Effector memory CD8-positive, alpha-beta T cell (primary cell): ENCODE measurements around the gene MIS18BP1.
"Not testable (repeated sequence)": the region's sequence is repeated elsewhere in the genome, so short reads cannot be mapped to it uniquely, and the experiment has no call there.

Experiments used
- ATAC-seq: fragments of 150-1000 bp; cut with Tn5 transposase; replicated peaks from 2 replicates; pipeline ENCODE4 v1.10.0; 2021; ENCODE audit warnings: mild to moderate bottlenecking, moderate library complexity
- DNase-seq, 3 experiments: peaks; one replicate each; pipeline ENCODE4 v3.0.0; 2021
- H3K27ac Mint-ChIP-seq, 2 donors: one replicate each; pipeline ENCODE4 v1.8.0; 2022; ENCODE audit warnings: mild to moderate bottlenecking in 2 of 2, mixed read lengths in 2 of 2, moderate library complexity in 2 of 2
- H3K27me3 Mint-ChIP-seq, 2 donors: one replicate each; pipeline ENCODE4 v1.8.0; 2022; ENCODE audit warnings: mixed read lengths in 2 of 2
- H3K36me3 Mint-ChIP-seq: one replicate; pipeline ENCODE4 v1.8.0; 2022; ENCODE audit warnings: mild to moderate bottlenecking, moderate library complexity, mixed read lengths; ENCODE audit not compliant: insufficient read depth
- H3K4me1 Mint-ChIP-seq, 2 donors: one replicate each; pipeline ENCODE4 v1.8.0; 2022; ENCODE audit warnings: low read depth in 2 of 2, mixed read lengths in 2 of 2
- H3K4me3 Mint-ChIP-seq, 2 donors: one replicate each; pipeline ENCODE4 v1.8.0; 2022; ENCODE audit warnings: mild to moderate bottlenecking in 2 of 2, mixed read lengths in 2 of 2, moderate library complexity in 2 of 2
- H3K9me3 Mint-ChIP-seq, 2 donors: one replicate each; pipeline ENCODE4 v1.8.0; 2022; ENCODE audit warnings: mixed read lengths in 2 of 2

MIS18BP1 gene

DNA sequence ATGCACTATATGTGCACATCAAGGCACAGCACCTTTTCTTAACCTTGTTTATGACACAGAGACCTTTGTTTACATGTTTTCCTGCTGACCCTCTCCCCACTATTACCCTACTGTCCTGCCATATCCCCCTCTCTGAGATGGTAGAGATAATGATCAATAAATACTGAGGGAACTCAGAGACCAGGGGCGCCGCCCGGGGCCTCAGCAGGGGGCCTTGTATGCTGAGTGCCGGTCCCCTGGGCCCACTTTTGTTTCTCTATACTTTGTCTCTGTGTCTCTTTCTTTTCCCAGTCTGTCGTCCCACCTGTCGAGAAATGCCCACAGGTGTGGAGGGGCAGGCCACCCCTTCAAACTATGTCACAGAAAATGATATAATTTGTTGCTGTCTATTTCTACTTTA, 38.7 kb downstream of the MIS18BP1 start:
- not testable (repeated sequence) for H3K4me1 Mint-ChIP-seq, H3K27me3 Mint-ChIP-seq, H3K9me3 Mint-ChIP-seq, H3K4me3 Mint-ChIP-seq, ATAC-seq, DNase-seq
- Mint-ChIP-seq H3K27ac (peak overlapping the region in 1 of 2 donors; percentile 74), H3K36me3 (peaks cover 30% of the 10 kb centered on the region)

DNA sequence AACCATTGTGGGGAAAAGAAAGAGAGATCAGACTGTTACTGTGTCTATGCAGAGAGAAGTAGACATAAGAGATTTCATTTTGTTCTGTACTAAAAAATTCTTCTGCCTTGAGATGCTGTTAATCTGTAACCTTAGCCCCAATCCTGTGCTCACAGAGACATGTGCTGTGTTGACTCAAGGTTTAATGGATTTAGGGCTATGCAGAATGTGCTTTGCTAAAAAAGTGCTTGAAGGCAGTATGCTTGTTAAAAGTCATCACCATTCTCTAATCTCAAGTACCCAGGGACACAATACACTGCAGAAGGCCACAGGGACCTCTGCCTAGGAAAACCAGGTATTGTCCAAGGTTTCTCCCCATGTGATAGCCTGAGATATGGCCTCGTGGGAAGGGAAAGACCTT, 39.3 kb downstream of the MIS18BP1 start:
- DNase-seq, H3K9me3 Mint-ChIP-seq, H3K27me3 Mint-ChIP-seq, H3K4me1 Mint-ChIP-seq, H3K4me3 Mint-ChIP-seq, ATAC-seq: not testable (repeated sequence)
- peak overlapping the region in 1 of 2 donors; percentile 74 for H3K27ac Mint-ChIP-seq
- H3K36me3 Mint-ChIP-seq, result peaks cover 28% of the 10 kb centered on the region

DNA sequence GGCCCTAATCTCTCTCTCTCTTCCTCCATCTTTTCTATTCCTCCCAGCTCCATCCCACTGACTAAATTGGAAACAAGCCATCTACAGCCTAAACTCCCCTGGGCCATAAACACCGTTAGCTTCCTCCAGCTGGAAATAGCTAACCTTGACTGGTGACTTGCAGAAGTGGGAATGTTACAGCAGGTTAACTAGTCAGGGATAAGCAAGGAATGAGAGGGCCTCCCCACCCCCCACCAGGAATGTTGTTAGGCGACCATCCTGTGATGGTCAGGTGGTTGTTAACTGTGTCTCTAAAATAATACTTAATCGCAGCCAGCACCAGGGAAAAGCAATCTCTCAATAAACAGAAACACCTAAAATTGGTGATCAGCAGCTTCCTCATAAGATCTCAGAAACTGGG, 40.8 kb downstream of the MIS18BP1 start:
- H3K27ac Mint-ChIP-seq, result peak overlapping the region in 1 of 2 donors; percentile 63

DNA sequence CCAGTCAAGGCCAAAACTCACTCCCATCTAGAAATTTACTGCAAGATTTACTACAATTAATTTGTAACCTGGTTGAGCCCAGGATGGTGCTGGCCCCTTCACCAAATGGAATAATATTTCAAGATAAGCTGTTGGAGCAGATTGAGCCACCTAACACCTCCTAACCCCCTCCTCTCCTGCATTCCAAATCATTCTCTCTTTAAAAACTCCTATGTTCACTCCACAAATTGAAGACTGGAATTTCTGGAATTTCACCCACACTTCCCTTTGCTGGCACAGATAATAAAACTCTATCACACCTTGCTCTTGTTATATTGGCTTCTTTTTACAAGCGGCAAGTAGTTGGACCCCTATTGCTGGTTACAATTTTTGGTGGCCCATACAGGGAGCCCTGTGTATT, 41.7 kb downstream of the MIS18BP1 start:
- no peak for ATAC-seq
- no peaks in the 10 kb centered on the region for H3K4me1 Mint-ChIP-seq
- H3K27ac Mint-ChIP-seq, result no peak overlapping the region

More for the DNA sequence above, 40.8 kb downstream of the MIS18BP1 start:
- Mint-ChIP-seq H3K9me3 (no peaks in the 10 kb centered on the region), H3K4me3 (no peak overlapping the region), H3K4me1 (no peaks in the 10 kb centered on the region), H3K36me3 (peaks cover 22% of the 10 kb centered on the region), H3K27me3 (no peaks in the 10 kb centered on the region)
- no peak for ATAC-seq
- no peak for DNase-seq

DNA sequence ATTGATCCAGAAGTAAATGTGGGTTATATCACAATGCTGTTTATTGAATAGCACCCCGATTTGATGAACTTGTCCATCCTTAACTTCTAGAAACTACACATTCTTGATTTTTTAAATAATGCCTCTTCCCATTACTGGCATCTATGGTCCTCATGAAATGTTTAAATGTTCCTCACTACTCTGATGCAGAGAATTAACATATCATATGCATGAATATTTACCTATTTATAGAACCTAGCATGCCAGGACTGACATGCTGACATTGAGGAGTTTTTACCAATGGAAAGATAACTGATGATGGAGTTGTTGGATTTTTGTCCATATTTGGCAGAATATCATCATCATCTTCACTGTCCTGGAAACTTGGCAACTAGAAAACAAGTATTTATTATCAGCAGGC, 42.8 kb downstream of the MIS18BP1 start:
- Mint-ChIP-seq H3K36me3 (peaks cover 29% of the 10 kb centered on the region), H3K9me3 (no peaks in the 10 kb centered on the region), H3K4me1 (peaks cover 0 to 1% of the 10 kb centered on the region in 2 donors), H3K4me3 (no peak overlapping the region), H3K27me3 (no peaks in the 10 kb centered on the region), H3K27ac (no peak overlapping the region)
- DNase-seq (no peak), ATAC-seq (no peak)

More for the DNA sequence above, 41.7 kb downstream of the MIS18BP1 start:
- Mint-ChIP-seq H3K27me3 (no peaks in the 10 kb centered on the region), H3K9me3 (no peaks in the 10 kb centered on the region), H3K36me3 (peaks cover 21% of the 10 kb centered on the region), H3K4me3 (no peak overlapping the region)
- no peak for DNase-seq

DNA sequence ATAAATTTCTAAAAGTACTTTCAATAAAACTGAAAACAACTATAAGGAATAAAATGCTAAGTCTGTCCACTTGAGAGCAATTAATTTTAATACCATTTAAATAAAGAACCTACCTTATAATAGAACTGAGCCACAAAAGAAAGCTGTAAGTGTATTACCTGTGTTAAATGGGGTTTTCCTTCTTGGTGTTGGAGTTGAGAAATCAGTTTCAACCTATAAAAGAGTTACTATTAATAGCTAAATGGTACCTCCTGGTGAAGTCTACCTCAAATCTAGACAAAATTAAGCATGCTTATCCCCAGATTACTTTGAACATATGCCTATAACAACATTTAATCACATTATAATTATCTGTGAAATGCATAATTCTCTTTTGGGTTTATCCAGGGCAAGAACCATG, 48.8 kb downstream of the MIS18BP1 start:
- no peak overlapping the region for H3K4me3 Mint-ChIP-seq
- DNase-seq (no peak), ATAC-seq (no peak)
- H3K27me3 Mint-ChIP-seq, result no peaks in the 10 kb centered on the region
- H3K27ac Mint-ChIP-seq, result peak overlapping the region in 1 of 2 donors; percentile 38
- H3K36me3 Mint-ChIP-seq, result peaks cover 20% of the 10 kb centered on the region
- H3K4me1 Mint-ChIP-seq, result peaks cover 0 to 1% of the 10 kb centered on the region in 2 donors
- H3K9me3 Mint-ChIP-seq, result no peaks in the 10 kb centered on the region

DNA sequence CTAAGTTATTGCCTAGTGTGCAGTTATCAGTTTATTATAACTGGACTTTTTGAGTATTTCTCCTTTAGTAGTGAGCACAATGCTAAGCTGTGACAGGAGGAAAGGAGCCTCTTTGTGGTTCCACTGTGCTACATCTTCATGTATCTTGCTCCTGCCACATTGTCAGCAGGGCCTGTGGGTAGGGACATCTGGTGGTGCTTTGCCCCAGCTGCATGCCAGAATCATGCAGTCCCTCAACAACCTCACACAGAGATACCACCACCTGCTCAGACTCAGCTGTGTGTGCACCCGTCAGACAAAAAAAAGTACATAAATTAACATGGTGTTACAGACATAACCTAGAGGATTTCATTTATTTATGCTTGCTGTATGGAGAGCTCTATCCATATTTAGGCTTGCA, 51.1 kb downstream of the MIS18BP1 start:
- Mint-ChIP-seq H3K36me3 (peaks cover 24% of the 10 kb centered on the region), H3K27me3 (no peaks in the 10 kb centered on the region), H3K4me3 (no peak overlapping the region), H3K9me3 (no peaks in the 10 kb centered on the region), H3K4me1 (peaks cover 0 to 1% of the 10 kb centered on the region in 2 donors), H3K27ac (peak overlapping the region in 1 of 2 donors; percentile 54)
- DNase-seq (no peak), ATAC-seq (peak; percentile 58)

DNA sequence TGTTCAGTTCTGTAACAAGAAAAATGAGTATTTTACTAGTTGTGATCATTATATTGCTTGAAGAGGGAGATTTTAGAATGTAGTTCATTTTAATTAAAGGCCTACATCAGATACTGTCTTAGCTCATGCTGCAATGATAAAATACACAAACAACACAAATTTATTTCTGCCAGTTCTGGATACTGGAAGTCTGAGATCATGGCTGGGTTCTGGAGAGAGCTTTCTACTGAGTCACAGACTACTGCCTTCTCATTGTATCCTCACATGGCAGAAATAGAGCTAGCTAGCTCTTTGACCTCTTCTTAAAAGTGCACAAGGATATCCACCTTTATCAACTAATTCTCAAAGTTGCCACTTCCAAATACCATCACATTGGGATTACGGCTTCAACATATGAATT, 53.8 kb downstream of the MIS18BP1 start:
- Mint-ChIP-seq H3K27ac (no peak overlapping the region), H3K9me3 (no peaks in the 10 kb centered on the region), H3K36me3 (peaks cover 13% of the 10 kb centered on the region), H3K4me1 (no peaks in the 10 kb centered on the region), H3K4me3 (no peak overlapping the region), H3K27me3 (no peaks in the 10 kb centered on the region)
- DNase-seq, result no peak
- ATAC-seq, result no peak

DNA sequence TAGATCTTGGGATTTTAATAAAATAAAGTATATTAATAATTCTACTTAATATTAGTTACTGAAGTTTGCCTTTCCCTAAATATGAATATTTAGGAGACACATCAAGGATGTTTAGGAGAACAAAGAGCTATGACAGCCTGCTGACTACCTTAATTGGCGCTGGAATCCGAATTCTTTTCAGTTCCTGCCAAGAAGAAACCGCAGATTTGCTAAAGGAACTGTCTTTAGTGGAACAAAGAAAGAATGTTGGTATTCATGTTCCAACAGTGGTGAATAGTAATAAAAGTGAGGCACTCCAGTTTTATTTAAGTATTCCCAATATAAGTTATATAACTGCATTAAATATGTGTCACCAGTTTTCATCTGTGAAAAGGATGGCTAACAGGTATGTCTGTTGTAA, 54.5 kb downstream of the MIS18BP1 start:
- Mint-ChIP-seq H3K36me3 (peaks cover 13% of the 10 kb centered on the region), H3K4me3 (no peak overlapping the region), H3K27ac (no peak overlapping the region), H3K27me3 (no peaks in the 10 kb centered on the region), H3K9me3 (no peaks in the 10 kb centered on the region), H3K4me1 (no peaks in the 10 kb centered on the region)
- DNase-seq (no peak), ATAC-seq (no peak)

DNA sequence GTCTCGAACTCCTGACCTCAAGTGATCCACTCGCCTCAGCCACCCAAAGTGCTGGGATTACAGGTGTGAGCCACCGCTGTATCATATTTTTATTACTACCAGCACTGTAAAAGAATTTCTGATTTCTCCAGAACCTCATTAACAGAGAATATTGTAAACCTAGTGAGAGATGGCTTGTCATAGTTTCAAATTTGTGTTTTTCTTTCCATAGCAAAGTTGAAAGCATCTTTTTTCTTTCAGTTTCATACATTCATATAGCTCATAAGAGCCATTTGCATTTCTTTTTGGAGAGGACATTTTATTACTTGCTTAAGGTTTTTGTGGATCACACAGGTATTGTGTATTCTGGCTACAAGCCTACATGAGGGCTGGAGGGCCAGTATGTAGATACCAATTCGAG, 58.0 kb downstream of the MIS18BP1 start:
- H3K9me3 Mint-ChIP-seq, result no peaks in the 10 kb centered on the region
- H3K36me3 Mint-ChIP-seq, result peaks cover 7% of the 10 kb centered on the region
- no peak for DNase-seq
- peak overlapping the region; percentile 41 to 51 for H3K27ac Mint-ChIP-seq
- ATAC-seq, result no peak
- H3K27me3 Mint-ChIP-seq, result no peaks in the 10 kb centered on the region
- H3K4me3 Mint-ChIP-seq, result no peak overlapping the region
- no peaks in the 10 kb centered on the region for H3K4me1 Mint-ChIP-seq

DNA sequence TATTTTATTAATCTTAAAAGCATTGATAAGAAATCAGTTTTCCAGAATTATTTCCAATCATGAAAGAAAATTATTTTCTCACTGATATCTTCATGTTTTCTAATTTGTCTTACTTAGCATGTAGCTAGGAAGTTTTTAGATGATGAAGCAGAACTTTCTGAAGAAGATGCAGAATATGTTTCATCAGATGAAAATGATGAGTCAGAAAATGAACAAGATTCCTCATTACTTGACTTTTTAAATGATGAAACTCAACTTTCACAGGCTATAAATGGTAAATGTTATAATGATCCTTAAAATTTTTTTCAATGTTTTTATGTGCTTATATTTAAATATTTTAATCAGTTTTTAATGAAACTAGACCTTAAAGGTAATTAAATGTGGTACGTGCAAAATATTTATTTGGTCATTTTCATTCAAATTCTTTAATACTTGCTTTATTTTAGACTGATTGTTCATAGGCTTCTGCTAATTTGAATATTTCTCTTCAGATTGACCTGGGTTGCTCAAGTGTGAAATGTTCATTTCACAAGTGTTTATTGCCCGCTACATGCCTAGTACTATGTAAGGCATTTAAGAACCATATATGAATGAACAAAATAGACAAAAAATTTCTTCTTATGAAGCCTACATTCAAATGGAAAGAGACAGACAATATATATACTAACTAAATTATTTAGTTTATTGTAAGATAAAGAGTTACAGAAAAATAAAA, 67.7 kb downstream of the MIS18BP1 start:
- Mint-ChIP-seq H3K4me3 (no peak overlapping the region), H3K27me3 (no peaks in the 10 kb centered on the region), H3K4me1 (no peaks in the 10 kb centered on the region), H3K36me3 (peaks cover 13% of the 10 kb centered on the region), H3K27ac (no peak overlapping the region), H3K9me3 (no peaks in the 10 kb centered on the region)
- no peak for DNase-seq
- ATAC-seq, result no peak

DNA sequence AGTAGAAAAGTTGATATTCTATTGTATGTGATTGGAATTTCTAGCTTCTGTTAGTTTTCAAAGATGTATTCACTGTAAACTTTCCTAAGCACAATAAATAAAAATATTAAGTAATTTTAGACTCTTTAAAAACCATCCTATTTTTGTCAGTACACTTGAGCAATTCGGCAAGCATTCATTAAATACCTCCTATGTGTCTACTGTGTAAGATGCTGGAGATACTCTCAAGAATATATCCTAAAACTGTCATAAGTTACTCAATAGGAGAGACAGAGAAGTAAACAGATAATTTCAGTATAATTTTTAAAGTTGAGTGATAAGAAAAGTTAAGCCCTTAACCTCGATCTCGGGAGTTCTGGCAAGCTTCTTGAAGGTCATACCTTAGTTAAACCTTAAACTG, 71.2 kb downstream of the MIS18BP1 start:
- DNase-seq (no peak), ATAC-seq (no peak)
- H3K9me3 Mint-ChIP-seq, result no peaks in the 10 kb centered on the region
- H3K4me3 Mint-ChIP-seq, result no peak overlapping the region
- no peak overlapping the region for H3K27ac Mint-ChIP-seq
- no peaks in the 10 kb centered on the region for H3K4me1 Mint-ChIP-seq
- no peaks in the 10 kb centered on the region for H3K27me3 Mint-ChIP-seq
- peaks cover 6% of the 10 kb centered on the region for H3K36me3 Mint-ChIP-seq

DNA sequence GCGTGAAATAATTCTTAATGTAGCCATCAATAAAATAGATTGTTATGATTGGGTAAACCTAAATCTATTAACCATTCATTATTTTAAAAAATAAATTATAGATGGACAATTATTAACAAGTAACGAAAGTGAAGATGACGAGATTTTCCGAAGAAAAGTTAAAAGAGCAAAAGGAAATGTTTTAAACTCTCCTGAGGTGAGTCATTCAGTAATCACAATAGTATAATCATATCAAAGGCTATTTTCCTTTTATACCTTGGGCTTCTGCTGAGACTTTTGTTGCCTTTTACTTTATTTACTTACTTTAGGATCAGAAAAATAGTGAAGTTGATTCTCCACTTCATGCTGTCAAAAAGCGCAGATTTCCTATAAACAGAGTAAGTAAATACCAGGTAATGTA, 71.7 kb downstream of the MIS18BP1 start:
- Mint-ChIP-seq H3K36me3 (peaks cover 6% of the 10 kb centered on the region), H3K4me1 (no peaks in the 10 kb centered on the region), H3K9me3 (no peaks in the 10 kb centered on the region), H3K4me3 (no peak overlapping the region), H3K27ac (no peak overlapping the region), H3K27me3 (no peaks in the 10 kb centered on the region)
- no peak for DNase-seq
- ATAC-seq, result no peak

DNA sequence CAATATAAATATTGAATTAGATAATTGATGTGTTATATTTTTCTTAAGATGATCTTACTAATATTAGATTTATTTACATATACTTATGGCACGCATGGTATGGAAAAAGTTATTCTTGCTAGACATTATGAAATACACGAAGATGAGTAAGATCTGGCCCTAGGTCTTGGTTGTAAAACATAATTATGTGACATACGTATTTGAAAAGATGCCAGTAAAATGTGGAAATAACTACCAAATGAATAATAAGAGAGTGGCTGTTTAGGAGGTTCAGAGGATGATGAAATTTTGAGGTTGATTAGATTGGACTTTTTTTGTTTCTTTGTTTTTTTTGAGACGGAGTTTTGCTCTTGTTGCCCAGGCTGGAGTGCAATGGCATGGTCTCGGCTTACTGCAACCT, 75.9 kb downstream of the MIS18BP1 start:
- Mint-ChIP-seq H3K27me3 (no peaks in the 10 kb centered on the region), H3K4me3 (no peak overlapping the region), H3K27ac (no peak overlapping the region), H3K9me3 (no peaks in the 10 kb centered on the region), H3K36me3 (peaks cover 4% of the 10 kb centered on the region), H3K4me1 (no peaks in the 10 kb centered on the region)
- ATAC-seq (no peak), DNase-seq (no peak)
